ENCODE measurements around the gene PAPOLA.

The PAPOLA gene

GRCh38 chr14:96592591-96593386 is 90.6 kb downstream of the PAPOLA start:
- TF ChIP-seq CTCF (conservative IDR thresholded peaks at IDR 0.05): no peak
- no peak for TF ChIP-seq ZFX (IDR thresholded peaks at IDR 0.05)
- no peak overlapping the region for H3K27ac ChIP-seq

- TF ChIP-seq ZFX (IDR thresholded peaks at IDR 0.05) (no peak), CTCF (conservative IDR thresholded peaks at IDR 0.05) (no peak)
- H3K27ac ChIP-seq: no peak overlapping the region
Measured at GRCh38 chr14:96594961-96595360, 92.8 kb downstream of the PAPOLA start.

GRCh38 chr14:96597680-96598079 is 95.5 kb downstream of the PAPOLA start:
- TF ChIP-seq CTCF (conservative IDR thresholded peaks at IDR 0.05) (no peak), ZFX (IDR thresholded peaks at IDR 0.05) (no peak)

GRCh38 chr14:96598332-96598928 is 96.2 kb downstream of the PAPOLA start:
- H3K27ac ChIP-seq: no peak overlapping the region
- no peak for TF ChIP-seq ZFX (IDR thresholded peaks at IDR 0.05)
- TF ChIP-seq CTCF (conservative IDR thresholded peaks at IDR 0.05): no peak

More at GRCh38 chr14:96597680-96598079, 95.5 kb downstream of the PAPOLA start:
- H3K27ac ChIP-seq: no peak overlapping the region

GRCh38 chr14:96599076-96599475 is 96.9 kb downstream of the PAPOLA start:
- H3K27ac ChIP-seq: no peak overlapping the region

GRCh38 chr14:96602186-96602585 is 100.0 kb downstream of the PAPOLA start:
- no peak overlapping the region for H3K27ac ChIP-seq
- TF ChIP-seq CTCF (conservative IDR thresholded peaks at IDR 0.05) (no peak), ZFX (IDR thresholded peaks at IDR 0.05) (no peak)

More at GRCh38 chr14:96599076-96599475, 96.9 kb downstream of the PAPOLA start:
- TF ChIP-seq ZFX (IDR thresholded peaks at IDR 0.05) (no peak), CTCF (conservative IDR thresholded peaks at IDR 0.05) (no peak)

Data from C4-2B (cell line).